22Rv1 (cell line): ENCODE measurements around the gene TSLP.

Experiments
- H3K27ac ChIP-seq: fragments of 450-650 bp; 2 replicates; pipeline ENCODE4 v1.5.1; 2017
- CTCF ChIP-seq: fragments of 450-650 bp; IDR thresholded peaks from 2 replicates; pipeline ENCODE4 v1.5.1; 2017; ENCODE audit warnings: mild to moderate bottlenecking
- ZFX ChIP-seq: fragments of 450-650 bp; IDR thresholded peaks from 2 replicates; pipeline ENCODE4 v1.6.1; 2017; ENCODE audit warnings: antibody characterized with exemption, borderline replicate concordance

TSLP gene

GRCh38 chr5:111071413-111071812 is at the start of gene TSLP:
Gene TSLP, plus strand, starts transcription at chr5:111071713. Its CDS starts 178 bp downstream, at chr5:111071891.
- H3K27ac ChIP-seq = no peak within 1 kb of the TSS
- no peak for TF ChIP-seq CTCF
- no peak for TF ChIP-seq ZFX

GRCh38 chr5:111022301-111022700 is 49.2 kb upstream of the TSLP start:
- H3K27ac ChIP-seq = no peak overlapping the region
- TF ChIP-seq ZFX = no peak
- no peak for TF ChIP-seq CTCF

GRCh38 chr5:111028865-111029264 is 42.6 kb upstream of the TSLP start:
- no peak overlapping the region for H3K27ac ChIP-seq
- TF ChIP-seq ZFX (no peak), CTCF (no peak)

- no peak overlapping the region for H3K27ac ChIP-seq
- no peak for TF ChIP-seq ZFX
- TF ChIP-seq CTCF = no peak
These were observed 27.6 kb upstream of the TSLP start for GRCh38 chr5:111043712-111044506.

- no peak overlapping the region for H3K27ac ChIP-seq
- TF ChIP-seq CTCF = no peak
- no peak for TF ChIP-seq ZFX
These were observed 13.4 kb upstream of the TSLP start for GRCh38 chr5:111058064-111058463.

GRCh38 chr5:111060169-111060568 is 11.3 kb upstream of the TSLP start:
- no peak overlapping the region for H3K27ac ChIP-seq
- TF ChIP-seq CTCF (no peak), ZFX (no peak)

GRCh38 chr5:111061618-111062017 is 9.9 kb upstream of the TSLP start:
- H3K27ac ChIP-seq = no peak overlapping the region
- TF ChIP-seq ZFX = no peak
- no peak for TF ChIP-seq CTCF
